HK-2 (cell line): Measurements from ENCODE around the gene MLLT10.
"Not testable (repeated sequence)": the region's sequence is repeated elsewhere in the genome, so short reads cannot be mapped to it uniquely, and the experiment has no call there.

Source experiments
- DNase-seq: peaks from one replicate; pipeline ENCODE4 v3.0.0-alpha.2; 2018; ENCODE audit not compliant: unreplicated experiment

The MLLT10 gene

DNA sequence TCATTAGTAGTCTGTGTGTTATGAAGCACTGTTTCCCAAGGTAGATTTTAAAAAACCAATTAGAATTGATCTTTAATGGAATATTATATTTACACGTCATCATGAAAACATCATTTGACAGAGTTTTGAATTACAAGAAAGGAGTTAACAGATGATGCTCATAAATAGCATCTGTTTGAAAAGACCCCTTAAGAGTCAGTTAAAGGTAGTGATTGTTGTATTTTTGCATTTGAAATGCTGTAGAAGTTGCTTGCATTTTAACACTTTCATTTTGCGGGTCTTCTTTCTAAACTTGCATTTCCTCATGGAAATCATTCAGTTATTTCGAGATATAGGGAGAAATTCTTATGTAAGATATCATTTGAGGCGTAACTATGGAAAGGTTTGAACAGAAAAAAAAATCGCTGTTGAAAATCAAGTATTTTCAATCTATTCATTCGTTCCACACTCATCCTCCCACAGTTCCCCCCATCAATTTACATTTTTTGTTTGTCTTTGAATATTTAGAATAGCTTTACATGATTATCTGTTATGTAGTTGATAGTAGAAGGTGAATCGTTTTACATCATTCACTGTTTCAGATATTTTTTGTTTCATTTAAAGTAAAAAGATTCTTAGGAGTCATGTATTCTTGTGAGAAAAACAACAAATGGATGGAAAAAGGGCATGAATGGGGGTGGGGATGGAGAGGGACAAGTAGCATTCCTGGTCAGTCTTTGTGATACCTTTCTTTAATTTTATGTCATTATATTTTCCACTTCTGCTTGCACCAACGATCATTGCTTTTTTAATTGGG lies 5.6 kb upstream of the MLLT10 start:
- DNase-seq: no peak

DNA sequence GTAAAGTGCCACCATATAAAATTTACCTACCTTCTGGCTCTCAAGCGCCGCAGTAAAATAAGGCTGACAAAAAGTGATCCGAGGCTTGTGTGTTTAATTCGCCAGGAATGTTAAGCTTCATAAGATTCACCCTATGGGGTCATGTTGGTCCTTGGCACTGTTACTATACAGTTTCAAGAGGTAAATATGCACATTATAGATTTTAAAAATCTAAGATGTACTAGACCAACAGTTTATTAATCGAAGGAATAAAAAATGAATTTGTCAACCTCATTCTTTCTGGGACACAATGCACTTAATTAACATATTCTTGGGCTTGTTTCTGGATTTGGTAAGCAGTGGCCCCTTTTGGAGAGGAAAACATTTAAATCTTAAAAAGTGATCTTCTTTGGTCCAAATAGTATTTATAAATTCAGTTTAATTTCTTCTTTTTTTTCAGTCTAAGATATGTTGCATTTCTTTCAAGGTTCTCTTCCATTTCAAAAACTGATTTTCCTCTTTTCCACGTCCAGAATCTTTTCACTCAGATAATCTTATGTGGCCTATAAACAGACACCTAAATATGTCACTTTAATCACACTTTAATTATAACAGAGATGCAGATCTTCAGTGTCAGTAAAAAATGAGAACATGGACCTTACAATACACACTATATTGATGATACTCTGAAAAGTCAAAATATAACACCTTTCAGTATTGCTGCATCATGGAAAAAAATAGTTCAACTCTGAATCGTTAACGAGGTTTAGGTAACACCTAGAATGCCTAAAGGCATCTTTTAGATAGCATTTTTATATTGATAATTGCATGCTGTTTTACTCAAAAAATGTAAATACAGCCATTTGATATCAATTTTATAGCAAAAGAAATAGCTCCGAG lies 4.8 kb upstream of the MLLT10 start:
- no peak for DNase-seq

DNA sequence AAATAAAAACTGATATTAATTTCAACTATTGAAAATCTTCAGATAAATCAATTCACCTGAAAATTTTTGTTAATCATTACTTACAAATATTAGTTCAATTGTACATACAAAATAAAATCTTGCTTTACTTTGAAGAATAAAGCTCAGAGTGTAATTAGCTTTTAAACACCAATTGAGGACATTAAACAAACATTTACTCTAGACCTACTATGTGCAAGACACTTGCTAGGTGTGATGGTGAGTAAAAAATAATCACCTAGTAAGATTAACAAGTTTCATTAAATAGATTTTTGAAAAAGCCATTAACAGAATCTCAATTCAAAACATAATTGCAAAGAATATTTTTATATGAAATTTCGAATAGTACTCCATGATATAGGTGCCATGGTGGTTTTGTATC lies 3.9 kb upstream of the MLLT10 start:
- no peak for DNase-seq

DNA sequence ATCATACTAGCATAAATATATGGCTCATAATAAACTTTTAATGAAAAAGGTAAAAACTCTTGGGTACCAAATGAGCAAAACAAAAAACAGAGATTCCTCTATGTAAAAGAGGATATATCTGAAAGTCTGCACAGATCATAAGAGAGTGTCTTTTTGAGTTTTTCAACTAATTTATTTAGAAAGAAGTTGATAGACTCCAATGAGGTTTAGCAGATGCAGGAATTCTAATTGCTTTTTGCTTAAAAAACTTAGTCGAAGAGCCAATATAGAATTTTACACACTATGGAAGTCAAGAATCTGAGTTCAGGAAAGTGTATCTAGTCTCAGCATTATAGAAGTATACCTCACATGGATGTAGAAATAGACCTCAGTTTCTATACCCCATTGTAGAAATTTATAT lies 3.4 kb upstream of the MLLT10 start:
- no peak for DNase-seq

DNA sequence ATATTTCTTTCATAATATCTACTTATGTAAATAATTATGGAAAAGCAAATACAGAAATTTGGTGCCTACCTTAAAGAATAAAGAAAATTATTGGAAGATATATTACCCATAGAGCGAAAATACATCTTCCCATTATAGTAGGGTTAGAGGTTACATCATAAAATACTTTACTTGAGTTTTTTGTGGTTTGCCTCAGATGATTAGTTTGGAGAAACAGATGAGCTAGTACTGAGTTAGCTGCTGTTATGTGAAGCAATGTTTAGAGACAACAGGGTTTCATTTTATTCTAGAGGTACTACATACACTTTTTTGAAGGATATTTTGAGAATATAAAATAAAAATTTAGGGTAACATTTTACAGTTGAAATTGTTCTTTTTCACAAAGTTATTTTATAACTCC lies 2.9 kb upstream of the MLLT10 start:
- DNase-seq: no peak

DNA sequence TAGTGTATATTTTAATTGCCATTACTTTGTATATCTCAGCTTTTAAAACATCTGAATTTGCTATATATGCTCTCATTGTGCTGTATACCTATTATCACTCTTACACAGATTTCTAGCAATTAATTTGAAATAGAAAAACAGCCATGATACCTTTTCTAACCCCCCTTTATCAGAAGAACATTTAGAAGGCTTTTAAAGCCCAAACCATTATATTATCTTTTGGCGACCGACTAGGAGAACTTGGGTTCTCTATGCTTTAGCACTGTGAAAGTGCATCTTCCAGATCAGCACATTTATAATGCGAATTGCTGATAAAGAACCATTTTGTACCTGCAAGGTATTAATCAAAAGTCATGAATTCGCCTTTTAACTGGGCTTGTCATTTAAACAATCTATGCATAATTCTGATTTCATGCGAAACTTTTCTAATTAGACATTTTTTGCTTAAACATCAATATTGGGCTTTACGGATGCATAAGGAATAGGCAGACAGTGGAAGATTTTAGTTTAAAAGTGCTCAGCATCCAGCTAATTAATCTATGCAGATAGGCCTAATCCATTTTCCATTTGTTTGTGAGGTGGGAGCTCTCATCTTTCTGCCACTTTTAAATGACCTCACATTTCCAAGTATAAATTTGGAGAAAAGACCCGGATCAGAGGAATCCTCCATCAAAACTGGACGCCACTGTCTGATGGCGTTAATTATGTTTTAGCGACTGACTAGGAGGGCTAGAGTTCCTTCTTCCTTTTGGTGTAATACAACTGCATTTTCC lies 1.2 kb upstream of the MLLT10 start:
- DNase-seq: no peak

DNA sequence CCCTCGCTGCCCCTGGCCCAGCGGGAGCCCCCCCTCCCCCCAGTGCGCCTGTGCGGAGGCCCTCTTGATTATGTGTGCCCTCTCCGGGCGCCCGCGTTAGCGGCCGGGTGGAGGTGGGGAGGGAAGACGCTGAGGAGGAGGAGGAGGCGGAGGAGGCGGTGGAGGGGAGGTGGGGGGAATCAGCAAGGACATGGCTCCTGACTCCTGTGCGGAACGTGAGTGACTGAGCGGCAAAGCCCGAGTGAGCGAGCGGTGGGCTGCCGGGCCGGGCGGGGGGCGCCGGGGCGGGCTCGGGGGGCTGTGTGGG lies 201 bp downstream of the MLLT10 start:
- DNase-seq: no peak

DNA sequence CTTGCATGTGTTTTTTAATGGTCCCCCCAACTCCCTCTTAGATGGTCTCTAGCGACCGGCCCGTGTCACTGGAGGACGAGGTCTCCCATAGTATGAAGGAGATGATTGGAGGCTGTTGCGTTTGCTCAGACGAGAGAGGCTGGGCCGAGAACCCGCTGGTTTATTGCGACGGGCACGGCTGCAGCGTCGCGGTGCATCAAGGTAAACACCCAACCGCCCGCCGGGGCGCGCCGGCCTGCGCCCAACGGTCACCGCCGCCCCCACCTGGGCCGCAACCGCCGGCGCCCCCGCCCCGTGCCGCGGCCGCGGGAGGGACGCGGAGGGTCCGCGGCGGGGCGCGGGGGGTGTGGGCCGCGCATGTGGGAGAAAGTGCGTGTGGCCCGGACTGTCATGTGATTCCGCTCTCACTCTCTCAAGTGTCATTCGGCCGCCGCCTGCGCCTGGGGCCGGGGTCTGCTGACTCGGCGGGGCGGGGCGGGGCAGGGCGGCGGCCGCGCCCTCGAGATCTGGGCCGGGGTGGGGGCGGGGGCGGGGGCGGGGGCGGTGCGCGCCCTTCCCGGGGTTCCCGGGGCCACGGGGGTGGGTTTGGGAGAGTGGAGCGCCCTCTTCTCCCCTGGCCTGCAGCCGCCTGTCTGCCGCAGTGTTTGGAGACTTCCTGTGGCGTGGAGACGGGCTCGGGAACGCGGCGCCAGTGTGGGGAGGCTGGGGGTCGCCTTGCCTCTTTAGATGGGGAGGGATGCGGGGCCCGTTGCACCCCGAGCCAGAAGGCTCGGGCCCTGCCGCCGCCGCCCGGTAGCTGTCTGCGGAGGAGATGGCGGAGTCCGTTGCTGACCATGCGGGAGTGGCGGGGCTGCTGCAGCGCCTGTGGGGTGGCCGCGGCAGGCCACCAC lies 817 bp downstream of the MLLT10 start:
- DNase-seq: peak; percentile 31

DNA sequence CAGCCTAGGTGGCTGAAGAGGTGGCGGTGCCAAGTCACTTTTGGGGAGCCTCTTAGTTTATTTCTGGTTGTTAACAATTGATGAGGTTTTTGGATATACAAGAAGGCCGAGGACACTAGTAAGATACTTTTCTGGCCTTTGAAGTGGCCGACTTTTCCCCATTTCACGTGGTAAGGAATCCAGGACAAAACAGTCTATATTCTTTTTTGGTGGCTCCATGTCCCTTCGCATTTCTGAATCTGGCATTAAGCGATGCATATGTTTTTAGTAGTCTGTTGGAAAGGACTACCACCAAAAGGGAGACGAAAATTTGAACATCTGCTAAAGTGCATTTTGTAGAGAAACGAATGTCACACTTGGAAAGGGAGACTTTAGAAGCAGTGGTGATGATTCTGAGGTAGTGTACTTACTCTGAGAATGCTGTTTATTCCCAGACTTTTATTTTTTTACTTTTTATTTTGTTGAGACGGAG lies 1.5 kb downstream of the MLLT10 start:
- DNase-seq: no peak

DNA sequence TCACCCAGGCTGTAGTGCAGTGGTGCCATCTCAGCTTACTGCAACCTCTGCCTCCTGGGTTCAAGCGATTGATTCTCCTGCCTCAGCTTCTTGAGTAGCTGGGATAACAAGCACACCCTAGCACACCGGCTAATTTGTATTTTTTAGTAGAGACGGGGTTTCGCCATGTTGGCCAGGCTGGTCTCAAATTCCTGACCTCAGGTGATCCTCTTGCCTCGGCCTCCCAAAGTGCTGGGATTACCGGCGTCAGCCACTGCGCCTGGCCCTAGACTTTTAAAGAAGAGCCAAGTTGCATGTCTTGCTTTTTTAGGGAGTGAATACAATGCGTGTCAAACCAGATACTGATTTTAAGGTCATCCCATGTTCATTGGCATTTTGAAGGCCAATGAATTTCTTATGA lies 1.9 kb downstream of the MLLT10 start:
- not testable (repeated sequence) for DNase-seq

DNA sequence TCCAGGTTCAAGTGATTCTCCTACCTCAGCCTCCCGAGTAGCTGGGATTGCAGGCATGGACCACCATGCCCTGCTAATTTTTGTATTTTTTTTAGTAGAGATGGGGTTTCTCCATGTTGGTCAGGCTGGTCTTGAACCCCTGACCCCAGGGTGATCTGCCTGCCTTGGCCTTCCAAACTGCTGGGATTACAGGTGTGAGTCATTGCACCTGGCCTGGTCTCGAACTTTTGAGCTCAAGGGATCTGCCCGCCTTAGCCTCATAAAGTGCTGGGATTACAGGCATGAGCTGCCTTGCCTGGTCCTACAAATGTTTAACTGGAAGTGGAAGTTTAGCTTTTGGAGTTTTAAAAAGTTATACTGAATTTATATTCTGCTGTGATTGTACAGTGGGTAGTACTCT lies 2.8 kb downstream of the MLLT10 start:
- no peak for DNase-seq

DNA sequence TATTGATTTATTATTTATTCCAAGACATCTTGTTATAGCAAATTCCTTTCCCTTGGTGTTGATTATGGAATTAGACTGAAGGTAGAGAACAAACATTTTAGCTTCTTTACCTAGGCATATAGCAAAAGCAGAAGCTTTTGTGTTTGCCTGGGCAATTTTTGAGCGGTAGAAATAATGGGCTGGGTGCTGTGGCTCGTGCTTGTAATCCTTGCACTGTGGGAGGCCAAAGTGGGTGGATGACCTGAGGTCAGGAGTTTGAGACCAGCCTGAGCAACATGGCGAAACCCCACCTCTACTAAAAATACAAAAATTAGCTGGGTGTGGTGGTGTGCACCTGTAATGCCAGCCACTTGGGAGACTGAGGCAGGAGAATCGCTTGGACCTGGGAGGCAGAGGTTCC lies 6.7 kb downstream of the MLLT10 start:
- DNase-seq: not testable (repeated sequence)

DNA sequence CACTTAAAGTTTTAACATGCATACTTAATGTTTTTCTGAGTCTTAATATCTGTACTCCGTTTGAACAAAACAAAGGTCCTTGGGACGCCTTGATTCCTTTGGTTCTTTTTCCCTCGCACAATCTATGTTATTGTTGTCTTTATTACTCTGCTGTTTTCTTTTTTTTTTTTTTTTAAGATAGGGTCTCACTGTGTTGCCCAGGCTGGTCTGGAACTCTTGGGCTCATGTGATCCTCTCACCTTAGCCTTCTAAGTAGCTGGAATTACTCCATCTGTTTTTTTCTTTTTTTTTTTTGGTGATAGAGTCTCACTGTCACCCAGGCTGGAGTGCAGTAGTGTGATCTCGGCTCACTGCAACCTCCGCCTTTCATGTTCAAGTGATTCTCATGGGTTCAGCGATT lies 13.2 kb downstream of the MLLT10 start:
- DNase-seq: no peak

DNA sequence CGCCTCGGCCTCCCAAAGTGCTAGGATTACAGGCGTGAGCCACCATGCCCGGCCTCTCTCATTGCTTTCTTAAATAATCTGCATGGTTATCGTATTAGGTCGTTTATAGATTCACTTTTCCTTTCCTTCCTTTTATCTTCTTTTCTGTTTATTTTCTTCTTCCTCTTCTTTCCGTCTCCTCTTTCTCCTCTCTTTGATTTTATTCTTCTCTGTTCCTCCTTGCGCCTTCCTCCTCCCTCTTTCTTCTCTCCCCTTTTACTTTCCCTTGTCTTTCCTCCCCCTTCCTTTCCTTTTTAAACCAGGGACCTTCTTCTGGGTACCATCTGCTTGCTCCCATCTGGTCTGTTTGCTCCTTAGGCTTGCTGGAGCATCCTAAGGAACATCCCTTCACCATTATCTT lies 18.6 kb downstream of the MLLT10 start:
- DNase-seq: no peak

DNA sequence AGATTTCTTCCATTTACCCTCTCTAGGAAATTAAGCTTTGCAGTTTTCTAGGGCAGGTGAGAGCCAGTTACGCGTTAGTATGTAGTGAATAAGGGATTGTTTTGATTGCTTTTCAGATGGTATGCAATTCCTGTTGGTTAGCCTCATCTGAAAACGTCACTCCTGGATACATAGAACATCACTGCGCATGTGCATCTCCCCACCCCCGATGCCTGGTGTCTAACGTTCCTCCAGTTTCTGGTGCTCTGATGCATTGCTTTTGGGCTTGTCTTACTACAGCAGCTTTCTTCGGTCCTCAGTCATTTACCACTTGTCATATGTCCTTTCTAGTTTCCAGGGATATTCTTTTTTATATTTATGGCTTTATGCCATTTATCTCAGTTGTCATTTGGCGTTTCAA lies 22.5 kb downstream of the MLLT10 start:
- DNase-seq: no peak

DNA sequence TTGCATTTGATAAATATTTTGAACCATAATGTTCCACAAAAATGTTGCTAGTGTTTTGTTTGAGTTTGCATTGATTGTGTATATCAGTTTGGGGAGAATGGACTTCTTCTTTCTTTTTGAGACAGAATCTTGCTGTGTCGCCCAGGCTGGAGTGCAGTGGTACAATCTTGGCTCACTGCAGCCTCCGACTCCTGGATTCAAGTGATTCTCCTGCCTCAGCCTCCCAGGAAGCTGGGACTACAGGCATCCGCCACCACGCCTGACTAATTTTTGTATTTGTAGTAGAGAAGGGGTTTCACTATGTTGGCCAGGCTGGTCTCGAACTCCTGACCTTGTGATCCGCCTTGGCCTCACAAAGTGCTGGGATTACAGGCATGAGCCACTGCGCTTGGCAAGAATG lies 25.0 kb downstream of the MLLT10 start:
- DNase-seq: not testable (repeated sequence)

DNA sequence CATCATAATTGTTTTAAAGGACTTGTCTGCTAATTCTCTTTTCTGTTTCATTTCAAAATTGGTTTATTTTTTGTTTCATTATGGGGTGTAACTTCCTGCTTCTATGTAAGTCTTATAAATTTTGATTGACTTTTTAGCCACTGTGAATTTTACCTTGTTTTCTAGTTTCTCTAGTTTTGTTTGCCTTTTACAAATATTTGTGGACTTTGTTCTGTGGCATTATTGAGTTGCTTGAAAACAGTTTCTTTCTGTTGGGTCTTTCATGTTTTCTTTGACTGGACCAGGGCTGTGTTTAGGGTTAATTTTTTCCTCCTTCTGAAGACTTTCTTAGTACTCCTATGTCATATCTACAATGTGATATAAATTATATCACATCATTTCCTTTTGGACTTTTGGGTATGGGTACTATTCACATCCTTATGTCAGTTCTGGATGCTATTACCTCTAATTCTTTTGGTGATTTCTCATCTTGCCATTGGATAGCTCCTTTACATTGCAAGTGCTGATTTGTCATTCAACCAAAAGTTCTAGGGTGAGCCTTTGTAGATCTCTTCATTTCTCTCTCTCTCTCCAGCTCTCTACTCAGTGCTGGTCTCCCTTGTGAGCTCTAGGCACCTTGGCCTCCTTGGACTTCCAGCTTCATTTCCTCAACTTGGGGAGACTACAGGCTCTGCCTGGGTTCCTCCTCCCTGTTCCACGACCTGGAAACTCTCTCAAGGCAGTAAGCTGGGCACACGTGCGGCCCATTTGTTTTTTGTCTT lies 36.9 kb downstream of the MLLT10 start:
- no peak for DNase-seq

DNA sequence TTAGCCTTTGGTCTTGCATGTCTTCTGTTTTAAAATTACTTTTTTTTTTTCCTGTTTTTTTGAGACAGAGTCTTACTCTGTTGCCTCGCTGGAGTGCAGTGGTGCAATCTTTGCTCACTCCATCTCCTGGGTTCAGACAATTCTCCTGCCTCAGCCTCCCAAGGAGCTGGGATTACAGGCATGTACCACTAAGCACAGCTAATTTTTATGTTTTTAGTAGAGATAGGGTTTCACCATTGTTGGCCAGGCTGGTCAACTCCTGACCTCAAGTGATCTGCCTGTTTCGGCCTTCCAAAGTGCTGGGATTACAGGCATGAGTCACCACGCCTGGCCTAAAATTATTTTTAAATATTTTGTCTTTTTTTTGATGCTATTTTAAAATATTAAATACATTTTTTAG lies 38.5 kb downstream of the MLLT10 start:
- DNase-seq: no peak

DNA sequence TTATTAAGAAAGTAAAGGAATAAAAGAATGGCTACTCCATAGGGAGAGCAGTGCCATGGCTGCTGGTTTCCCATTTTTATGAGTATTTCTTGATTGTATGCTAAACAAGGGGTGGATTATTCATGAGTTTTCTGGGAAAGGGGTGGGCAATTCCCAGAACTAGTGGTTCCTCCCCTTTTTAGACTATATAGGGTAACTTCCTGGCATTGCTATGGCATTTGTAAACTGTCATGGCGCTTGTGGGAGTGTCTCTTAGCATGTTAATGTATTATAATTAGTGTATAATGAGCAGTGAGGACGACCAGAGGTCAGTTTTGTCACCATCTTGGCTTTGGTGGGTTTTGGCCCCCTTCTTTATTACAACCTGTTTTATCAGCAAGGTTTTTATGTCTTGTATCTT lies 40.5 kb downstream of the MLLT10 start:
- not testable (repeated sequence) for DNase-seq

DNA sequence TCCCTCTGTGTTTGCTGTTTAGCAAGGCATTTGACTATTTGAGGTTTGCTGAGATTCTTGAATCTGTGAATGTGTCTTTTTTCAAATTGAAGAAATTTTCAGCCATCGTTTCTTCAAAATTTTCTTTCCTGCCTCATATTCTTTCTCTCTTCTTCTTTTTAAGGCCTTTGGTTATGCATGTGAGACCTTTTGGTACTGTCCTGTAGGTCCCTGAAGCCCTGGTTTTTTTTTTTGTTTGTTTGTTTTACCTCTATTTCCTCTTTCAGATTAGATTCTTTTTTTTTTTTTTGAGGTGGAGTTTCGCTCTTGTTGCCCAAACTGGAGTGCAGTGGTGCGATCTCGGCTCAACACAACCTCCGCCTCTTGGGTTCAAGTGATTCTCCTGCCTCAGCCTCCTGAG lies 45.3 kb downstream of the MLLT10 start:
- DNase-seq: no peak

DNA sequence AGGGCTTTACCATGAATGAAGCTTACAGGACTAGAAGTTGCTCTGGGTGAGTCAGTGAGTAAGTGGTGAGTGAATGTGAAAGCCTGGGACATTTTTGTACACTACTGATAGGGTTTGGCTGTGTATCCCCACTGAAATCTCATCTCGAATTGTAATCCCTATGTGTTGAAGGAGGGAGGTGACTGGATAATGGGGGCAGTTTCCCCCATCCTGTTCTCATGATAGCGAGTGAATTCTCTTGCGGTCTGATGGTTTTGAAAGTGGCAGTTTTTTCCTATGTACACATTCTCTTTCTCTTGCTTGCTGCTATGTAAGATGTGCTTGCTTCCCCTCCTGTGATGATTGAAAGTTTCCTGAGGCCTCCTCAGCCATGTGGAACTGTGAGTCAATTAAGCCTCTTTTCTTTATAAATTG lies 47.4 kb downstream of the MLLT10 start:
- not testable (repeated sequence) for DNase-seq
